ENCODE data around the gene EID3.

The EID3 gene

GRCh38 chr12:104310751-104311633 is 7.5 kb downstream of the EID3 start:
- TF ChIP-seq CTCF (IDR thresholded peaks at IDR 0.05), result no peak
- Histone ChIP-seq H3K9me3 (no peaks in the 10 kb centered on the region), H3K4me1 (ENCODE audit: control insufficient read depth in 1 of 2, insufficient read depth in 1 of 2, low read depth in 1 of 2, low read length in 1 of 2) (peaks cover 0 to 12% of the 10 kb centered on the region in 2 experiments), H3K36me3 (peaks cover 53% of the 10 kb centered on the region), H3K4me3 (ENCODE audit: low read depth in 1 of 2, low read length in 1 of 2) (no peak overlapping the region), H3K27me3 (no peaks in the 10 kb centered on the region), H3K27ac (no peak overlapping the region)

- no peak for TF ChIP-seq CTCF (IDR thresholded peaks at IDR 0.05)
- no peaks in the 10 kb centered on the region for H3K9me3 ChIP-seq
- no peak overlapping the region for H3K4me3 ChIP-seq (ENCODE audit: low read depth in 1 of 2, low read length in 1 of 2)
- H3K36me3 ChIP-seq, result peaks cover 65% of the 10 kb centered on the region
- H3K27ac ChIP-seq, result no peak overlapping the region
- peaks cover 0 to 4% of the 10 kb centered on the region in 2 experiments for H3K4me1 ChIP-seq (ENCODE audit: control insufficient read depth in 1 of 2, insufficient read depth in 1 of 2, low read depth in 1 of 2, low read length in 1 of 2)
- H3K27me3 ChIP-seq, result no peaks in the 10 kb centered on the region
Observed at GRCh38 chr12:104312202-104312601, 8.7 kb downstream of the EID3 start.

- no peaks in the 10 kb centered on the region for H3K27me3 ChIP-seq
Observed at GRCh38 chr12:104312654-104313053, 9.1 kb downstream of the EID3 start.

GRCh38 chr12:104313568-104314241 is 10.2 kb downstream of the EID3 start:
- H3K27ac ChIP-seq, result peak overlapping the region; percentile 19
- peaks cover 80% of the 10 kb centered on the region for H3K36me3 ChIP-seq
- H3K4me3 ChIP-seq (ENCODE audit: low read depth in 1 of 2, low read length in 1 of 2), result no peak overlapping the region
- TF ChIP-seq CTCF (IDR thresholded peaks at IDR 0.05), result no peak
- no peaks in the 10 kb centered on the region for H3K27me3 ChIP-seq
- no peaks in the 10 kb centered on the region for H3K9me3 ChIP-seq
- no peaks in the 10 kb centered on the region for H3K4me1 ChIP-seq (ENCODE audit: control insufficient read depth in 1 of 2, insufficient read depth in 1 of 2, low read depth in 1 of 2, low read length in 1 of 2)

More at GRCh38 chr12:104312654-104313053, 9.1 kb downstream of the EID3 start:
- Histone ChIP-seq H3K4me1 (ENCODE audit: control insufficient read depth in 1 of 2, insufficient read depth in 1 of 2, low read depth in 1 of 2, low read length in 1 of 2) (no peaks in the 10 kb centered on the region), H3K9me3 (no peaks in the 10 kb centered on the region), H3K36me3 (peaks cover 70% of the 10 kb centered on the region), H3K27ac (no peak overlapping the region), H3K4me3 (ENCODE audit: low read depth in 1 of 2, low read length in 1 of 2) (no peak overlapping the region)
- TF ChIP-seq CTCF (IDR thresholded peaks at IDR 0.05), result no peak

GRCh38 chr12:104314242-104314614 is 10.7 kb downstream of the EID3 start:
- peaks cover 85% of the 10 kb centered on the region for H3K36me3 ChIP-seq

More at GRCh38 chr12:104314242-104314614, 10.7 kb downstream of the EID3 start:
- Histone ChIP-seq H3K4me3 (ENCODE audit: low read depth in 1 of 2, low read length in 1 of 2) (no peak overlapping the region), H3K27ac (peak overlapping the region; percentile 19), H3K27me3 (no peaks in the 10 kb centered on the region), H3K4me1 (ENCODE audit: control insufficient read depth in 1 of 2, insufficient read depth in 1 of 2, low read depth in 1 of 2, low read length in 1 of 2) (no peaks in the 10 kb centered on the region), H3K9me3 (no peaks in the 10 kb centered on the region)
- TF ChIP-seq CTCF (IDR thresholded peaks at IDR 0.05), result no peak

All from neutrophil (primary cell).